Measurements from ENCODE around the gene CXorf58. TPM values are rescaled to one million over a fixed set of nuclear protein-coding genes. Genes with fewer than 3 reads are reported as not detected.

The CXorf58 gene
- total and polyA plus RNA-seq, 2 of the 4 experiments (the other 2 are of a cell fraction): not detected

- Histone ChIP-seq H3K23ac (ENCODE audit: low read depth, low read length) (no peak overlapping the region), H3K14ac (replicated peaks; ENCODE audit: low read depth, low read length) (no peak overlapping the region), H3K18ac (ENCODE audit: low read depth, low read length) (no peak overlapping the region), H3K4ac (ENCODE audit: low read depth, low read length) (no peak overlapping the region), H3K9me1 (ENCODE audit: insufficient read depth, low read length) (peaks cover 4% of the 10 kb centered on the region; the same call in 1 of the 2 replicates), H3K4me3 (ENCODE audit: insufficient read depth, low read depth, low read length) (no peak overlapping the region), H3K27me3 (ENCODE audit: control insufficient read depth, insufficient read depth, low read length) (peaks cover 4% of the 10 kb centered on the region), H2AK9ac (replicated peaks; ENCODE audit: low read depth, low read length, poor library complexity) (no peak overlapping the region), H3K56ac (ENCODE audit: extremely low read depth, insufficient read depth, low read length) (no peak overlapping the region), H3K9ac (ENCODE audit: low read depth, low read length) (no peak overlapping the region), H3K4me2 (ENCODE audit: low read depth, low read length) (no peak overlapping the region), H4K5ac (ENCODE audit: low read depth, low read length) (no peak overlapping the region), H2BK120ac (ENCODE audit: low read depth, low read length) (no peak overlapping the region), H3K4me1 (ENCODE audit: control insufficient read depth, insufficient read depth, low read length) (peaks cover 4% of the 10 kb centered on the region; the same call in 1 of the 2 replicates), H3K27ac (ENCODE audit: insufficient read depth, low read length) (no peak overlapping the region), H4K91ac (ENCODE audit: insufficient read depth, low read depth, low read length) (no peak overlapping the region), H2AFZ (replicated peaks; ENCODE audit: low read length, poor library complexity) (no peak overlapping the region), H2BK20ac (ENCODE audit: low read depth, low read length) (no peak overlapping the region), H3K36me3 (ENCODE audit: control insufficient read depth, insufficient read depth, low read length) (peaks cover 1% of the 10 kb centered on the region; the same call in 1 of the 2 replicates), H3K9me3 (ENCODE audit: control insufficient read depth, insufficient read depth, low read length) (no peaks in the 10 kb centered on the region), H4K20me1 (ENCODE audit: insufficient read depth, low read length) (no peaks in the 10 kb centered on the region), H2BK15ac (ENCODE audit: low read depth, low read length) (no peak overlapping the region), H2AK5ac (ENCODE audit: low read depth, low read length) (no peak overlapping the region), H3K79me1 (ENCODE audit: low read depth in 1 of 2, low read length in 2 of 2) (peaks cover 0 to 3% of the 10 kb centered on the region in 2 experiments; a peak in 2 of 4 replicates), H4K8ac (ENCODE audit: low read depth in 2 of 2, low read length in 2 of 2) (no peak overlapping the region), H2BK5ac (ENCODE audit: low read depth, low read length, poor library complexity, severe bottlenecking) (no peak overlapping the region)
- WGBS, 2 experiments (ENCODE audit: extremely low coverage in 2 of 2, insufficient read length in 1 of 2): 67% methylated on average over 1 of the region's 1 CpG; no CpG with 5 or more reads in 1 of the 2 experiments
- POLR2A ChIA-PET (ENCODE audit: unreplicated experiment): no interaction called here
- CTCF ChIA-PET: no interaction called here
- in situ Hi-C loops (cut with MboI; ENCODE audit: low sequenced_read_pairs): no loop called here
- no peak for DNase-seq
- BruUV-seq (replicated peaks): no TSS peak
- dilution Hi-C loops (cut with HindIII; ENCODE audit: low sequenced_read_pairs, unreplicated experiment): no loop called here
- no peak for ATAC-seq (ENCODE audit: low read depth)
- intact Hi-C loops (cut with micrococcal nuclease): no loop called here
- TF ChIP-seq, protein P1, sequence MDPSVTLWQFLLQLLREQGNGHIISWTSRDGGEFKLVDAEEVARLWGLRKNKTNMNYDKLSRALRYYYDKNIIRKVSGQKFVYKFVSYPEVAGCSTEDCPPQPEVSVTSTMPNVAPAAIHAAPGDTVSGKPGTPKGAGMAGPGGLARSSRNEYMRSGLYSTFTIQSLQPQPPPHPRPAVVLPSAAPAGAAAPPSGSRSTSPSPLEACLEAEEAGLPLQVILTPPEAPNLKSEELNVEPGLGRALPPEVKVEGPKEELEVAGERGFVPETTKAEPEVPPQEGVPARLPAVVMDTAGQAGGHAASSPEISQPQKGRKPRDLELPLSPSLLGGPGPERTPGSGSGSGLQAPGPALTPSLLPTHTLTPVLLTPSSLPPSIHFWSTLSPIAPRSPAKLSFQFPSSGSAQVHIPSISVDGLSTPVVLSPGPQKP (IDR thresholded peaks at IDR 0.05; ENCODE audit: borderline replicate concordance, low read depth, low read length): no peak
- TF ChIP-seq NFE2L2 (IDR thresholded peaks at IDR 0.05; ENCODE audit: low read depth, low read length) (no peak), RFX5 (IDR thresholded peaks at IDR 0.05; ENCODE audit: low read depth, low read length) (no peak), MXI1 (IDR thresholded peaks at IDR 0.05; ENCODE audit: borderline replicate concordance, low read depth, low read length) (no peak), MAFK (IDR thresholded peaks at IDR 0.05; ENCODE audit: low read depth, low read length) (no peak), FOS (IDR thresholded peaks at IDR 0.05; ENCODE audit: low read depth, low read length) (no peak), MAZ (IDR thresholded peaks at IDR 0.05; ENCODE audit: borderline replicate concordance, low read depth, low read length) (no peak), CEBPB (IDR thresholded peaks at IDR 0.05; ENCODE audit: low read depth, low read length) (no peak)
- TF ChIP-seq, protein P2, sequence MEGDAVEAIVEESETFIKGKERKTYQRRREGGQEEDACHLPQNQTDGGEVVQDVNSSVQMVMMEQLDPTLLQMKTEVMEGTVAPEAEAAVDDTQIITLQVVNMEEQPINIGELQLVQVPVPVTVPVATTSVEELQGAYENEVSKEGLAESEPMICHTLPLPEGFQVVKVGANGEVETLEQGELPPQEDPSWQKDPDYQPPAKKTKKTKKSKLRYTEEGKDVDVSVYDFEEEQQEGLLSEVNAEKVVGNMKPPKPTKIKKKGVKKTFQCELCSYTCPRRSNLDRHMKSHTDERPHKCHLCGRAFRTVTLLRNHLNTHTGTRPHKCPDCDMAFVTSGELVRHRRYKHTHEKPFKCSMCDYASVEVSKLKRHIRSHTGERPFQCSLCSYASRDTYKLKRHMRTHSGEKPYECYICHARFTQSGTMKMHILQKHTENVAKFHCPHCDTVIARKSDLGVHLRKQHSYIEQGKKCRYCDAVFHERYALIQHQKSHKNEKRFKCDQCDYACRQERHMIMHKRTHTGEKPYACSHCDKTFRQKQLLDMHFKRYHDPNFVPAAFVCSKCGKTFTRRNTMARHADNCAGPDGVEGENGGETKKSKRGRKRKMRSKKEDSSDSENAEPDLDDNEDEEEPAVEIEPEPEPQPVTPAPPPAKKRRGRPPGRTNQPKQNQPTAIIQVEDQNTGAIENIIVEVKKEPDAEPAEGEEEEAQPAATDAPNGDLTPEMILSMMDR (conservative IDR thresholded peaks at IDR 0.05; ENCODE audit: low read depth, low read length): no peak
Observed at GRCh38 chrX:23982891-23983290, 75.1 kb downstream of the CXorf58 start.

Data from IMR-90 (cell line).